SU-DHL-6 (cell line): ENCODE results near the gene PITHD1.

Experiments used
- EZH2phosphoT487 ChIP-seq: fragments of 200-600 bp; sonication (generic), shearing (Covaris generic); conservative IDR thresholded peaks from 2 replicates; pipeline ENCODE4 v1.6.1; 2018; ENCODE audit warnings: mild to moderate bottlenecking, antibody characterized with exemption, low read length, moderate library complexity, mixed read lengths
- TF ChIP-seq, protein P1 (sequence below): fragments of 200-600 bp; sonication (generic); IDR thresholded peaks from one replicate; pipeline ENCODE4 v1.5.1; 2017; ENCODE audit warnings: antibody characterized with exemption, mild to moderate bottlenecking, low read length, moderate library complexity; ENCODE audit not compliant: insufficient read depth, poor library complexity, severe bottlenecking

GRCh38 chr1:23776217-23776616 lies 2.0 kb upstream of the PITHD1 start:
- TF ChIP-seq, protein P1, sequence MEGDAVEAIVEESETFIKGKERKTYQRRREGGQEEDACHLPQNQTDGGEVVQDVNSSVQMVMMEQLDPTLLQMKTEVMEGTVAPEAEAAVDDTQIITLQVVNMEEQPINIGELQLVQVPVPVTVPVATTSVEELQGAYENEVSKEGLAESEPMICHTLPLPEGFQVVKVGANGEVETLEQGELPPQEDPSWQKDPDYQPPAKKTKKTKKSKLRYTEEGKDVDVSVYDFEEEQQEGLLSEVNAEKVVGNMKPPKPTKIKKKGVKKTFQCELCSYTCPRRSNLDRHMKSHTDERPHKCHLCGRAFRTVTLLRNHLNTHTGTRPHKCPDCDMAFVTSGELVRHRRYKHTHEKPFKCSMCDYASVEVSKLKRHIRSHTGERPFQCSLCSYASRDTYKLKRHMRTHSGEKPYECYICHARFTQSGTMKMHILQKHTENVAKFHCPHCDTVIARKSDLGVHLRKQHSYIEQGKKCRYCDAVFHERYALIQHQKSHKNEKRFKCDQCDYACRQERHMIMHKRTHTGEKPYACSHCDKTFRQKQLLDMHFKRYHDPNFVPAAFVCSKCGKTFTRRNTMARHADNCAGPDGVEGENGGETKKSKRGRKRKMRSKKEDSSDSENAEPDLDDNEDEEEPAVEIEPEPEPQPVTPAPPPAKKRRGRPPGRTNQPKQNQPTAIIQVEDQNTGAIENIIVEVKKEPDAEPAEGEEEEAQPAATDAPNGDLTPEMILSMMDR = no peak
- TF ChIP-seq EZH2phosphoT487 = no peak
